Right lobe of liver (tissue), 4 donors: Measurements from ENCODE around the gene CFAP57.

ENCODE experiments used
- POLR2A ChIP-seq: fragments of 450-650 bp; IDR thresholded peaks from one replicate; pipeline ENCODE4 v1.6.1; 2017; ENCODE audit warnings: antibody characterized with exemption, mild to moderate bottlenecking
- TF ChIP-seq, protein P1 (sequence below), 4 donors: fragments of 200-600 bp in 3 of 4; fragments of 450-650 bp in 1 of 4; IDR thresholded peaks; one replicate each; pipeline versions ENCODE4 v1.5.1 to v1.8.0; 2016 to 2022; ENCODE audit warnings: antibody characterized with exemption in 4 of 4, mild to moderate bottlenecking in 2 of 4
- donor health status: DM: no; HTN: no; CAD: no.
- donor health status: DM: no; HTN: no; CAD: no.
- donor health status: DM: no; HTN: yes; CAD: no.

DNA sequence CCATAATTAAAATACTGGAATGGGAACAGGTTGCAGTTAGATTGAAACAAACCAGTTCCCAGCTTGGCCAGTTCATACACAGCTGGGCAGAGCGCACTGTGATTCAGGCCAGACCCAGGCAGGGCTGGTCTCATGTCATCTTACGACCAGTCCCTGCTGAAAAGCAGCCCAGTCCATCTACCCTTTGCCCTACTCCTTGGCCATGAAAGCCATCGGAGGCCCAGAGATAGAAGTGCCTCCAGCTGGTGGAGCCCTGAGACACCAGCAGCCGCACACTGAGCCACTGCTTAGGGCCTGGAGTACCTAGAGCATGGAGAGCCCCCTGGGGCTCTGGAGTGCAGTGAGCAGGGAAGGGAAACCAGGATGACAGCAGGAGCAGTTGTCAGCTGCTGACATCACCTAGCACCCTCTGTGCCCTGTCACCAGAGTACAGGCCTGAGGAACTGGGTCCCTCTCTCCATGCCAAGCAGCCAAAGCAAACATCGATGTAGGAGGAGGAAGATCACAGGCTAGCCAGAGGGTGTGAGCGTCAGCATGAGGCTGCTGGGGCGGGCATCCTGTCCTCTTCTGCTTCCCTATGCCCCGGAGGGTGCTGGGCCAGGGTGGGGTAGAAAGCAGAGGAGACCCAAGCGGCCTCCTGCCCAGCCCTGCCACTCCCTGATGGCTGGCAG, 63.5 kb downstream of the CFAP57 start:
- TF ChIP-seq, protein P1, sequence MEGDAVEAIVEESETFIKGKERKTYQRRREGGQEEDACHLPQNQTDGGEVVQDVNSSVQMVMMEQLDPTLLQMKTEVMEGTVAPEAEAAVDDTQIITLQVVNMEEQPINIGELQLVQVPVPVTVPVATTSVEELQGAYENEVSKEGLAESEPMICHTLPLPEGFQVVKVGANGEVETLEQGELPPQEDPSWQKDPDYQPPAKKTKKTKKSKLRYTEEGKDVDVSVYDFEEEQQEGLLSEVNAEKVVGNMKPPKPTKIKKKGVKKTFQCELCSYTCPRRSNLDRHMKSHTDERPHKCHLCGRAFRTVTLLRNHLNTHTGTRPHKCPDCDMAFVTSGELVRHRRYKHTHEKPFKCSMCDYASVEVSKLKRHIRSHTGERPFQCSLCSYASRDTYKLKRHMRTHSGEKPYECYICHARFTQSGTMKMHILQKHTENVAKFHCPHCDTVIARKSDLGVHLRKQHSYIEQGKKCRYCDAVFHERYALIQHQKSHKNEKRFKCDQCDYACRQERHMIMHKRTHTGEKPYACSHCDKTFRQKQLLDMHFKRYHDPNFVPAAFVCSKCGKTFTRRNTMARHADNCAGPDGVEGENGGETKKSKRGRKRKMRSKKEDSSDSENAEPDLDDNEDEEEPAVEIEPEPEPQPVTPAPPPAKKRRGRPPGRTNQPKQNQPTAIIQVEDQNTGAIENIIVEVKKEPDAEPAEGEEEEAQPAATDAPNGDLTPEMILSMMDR (IDR thresholded peaks at IDR 0.05) = no peak
- TF ChIP-seq POLR2A = peak; percentile 31
